HCT116 (cell line): Measurements from ENCODE around the gene CRADD. TPM values are rescaled to one million over a fixed set of nuclear protein-coding genes. Genes with fewer than 3 reads are reported as not detected.

ENCODE experiments used
- ATAC-seq: fragments of 200-7000 bp; cut with Tn5 transposase; 2 replicates; pipeline ENCODE4 v1.9.1; 2020; ENCODE audit warnings: mild to moderate bottlenecking, moderate library complexity
- BruUV-seq: library from RNA; stranded (reverse); fragments of 400-500 nt; replicated peaks from 2 replicates; lab custom pipeline; 2021; lab: Mats Ljungman, UMichigan
- CTCF ChIA-PET: fragments of 300-600 bp; sonication (Branson Sonifier 250); formaldehyde crosslinking; loops from one replicate; lab custom pipeline; 2021; ENCODE audit warnings: antibody characterized with exemption; lab: Charles Lee
- POLR2A ChIA-PET: fragments of 300-600, 350-600 bp; sonication (Branson Sonifier 250); formaldehyde crosslinking; loops from one replicate; lab custom pipeline; 2021; ENCODE audit warnings: antibody characterized with exemption; lab: Charles Lee
- RAD21 ChIA-PET, 2 experiments: fragments of 300-600 bp; sonication (Branson Sonifier 250); formaldehyde crosslinking; loops; one replicate each; lab custom pipeline; 2023; ENCODE audit warnings: low total read pairs in 2 of 2; ENCODE audit not compliant: uncharacterized antibody in 2 of 2, unreplicated experiment in 2 of 2, low non-redundant PET in 1 of 2; lab: Charles Lee
- DNase-seq: peaks from one replicate; pipeline ENCODE4 v3.0.0-alpha.2; 2010; ENCODE audit warnings: low read depth, low spot score
- H2AFZ ChIP-seq: fragments of 200-600 bp; shearing (Covaris generic), sonication (generic); 2 replicates; pipeline ENCODE4 v1.6.1; 2017; ENCODE audit warnings: low read depth, mixed run types, mixed read lengths, antibody characterized with exemption, low read length; ENCODE audit not compliant: poor library complexity, severe bottlenecking
- H3K27ac ChIP-seq: 2 replicates; pipeline ENCODE4 v1.5.1; 2012; ENCODE audit warnings: low read depth, low read length
- H3K27me3 ChIP-seq: fragments of 200-600 bp; sonication (generic); 2 replicates; pipeline ENCODE4 v1.6.1; 2016; ENCODE audit warnings: mixed run types, low read length, mixed read lengths; ENCODE audit not compliant: insufficient read depth
- H3K36me3 ChIP-seq, 2 experiments: fragments of 200-500 bp in 1 of 2; fragments of 200-600 bp in 1 of 2; sonication (Bioruptor generic) in 1 of 2; sonication (generic) in 1 of 2; 2 replicates each; pipeline versions ENCODE4 v1.5.1 to v1.6.1; 2014 to 2016; ENCODE audit warnings: low read length in 2 of 2, inconsistent platforms in 1 of 2, mixed read lengths in 1 of 2, mixed run types in 1 of 2; ENCODE audit not compliant: insufficient read depth in 2 of 2, control insufficient read depth in 1 of 2
- H3K4me1 ChIP-seq, 2 experiments: fragments of 200-600 bp in 1 of 2; sonication (generic) in 1 of 2; 2 replicates each; pipeline versions ENCODE4 v1.5.1 to v1.6.1; 2012 to 2017; ENCODE audit warnings: low read length in 2 of 2, inconsistent platforms in 1 of 2, mild to moderate bottlenecking in 1 of 2, mixed read lengths in 1 of 2, mixed run types in 1 of 2, moderate library complexity in 1 of 2; ENCODE audit not compliant: insufficient read depth in 2 of 2, control insufficient read depth in 1 of 2
- H3K4me2 ChIP-seq: fragments of 200-600 bp; sonication (generic); 2 replicates; pipeline ENCODE4 v1.6.1; 2017; ENCODE audit warnings: mixed run types, low read length, mixed read lengths
- H3K4me3 ChIP-seq, 2 experiments: fragments of 200-600 bp in 1 of 2; sonication (generic) in 1 of 2; replicated peaks in 1 of 2; 2 replicates each; pipeline ENCODE4 v1.5.1; 2011 to 2016; ENCODE audit warnings: low read length in 2 of 2, control low read depth in 1 of 2, low read depth in 1 of 2, mild to moderate bottlenecking in 1 of 2, mixed read lengths in 1 of 2, mixed run types in 1 of 2
- H3K79me2 ChIP-seq: fragments of 200-600 bp; sonication (generic); 2 replicates; pipeline ENCODE4 v1.6.1; 2017; ENCODE audit warnings: mild to moderate bottlenecking, mixed run types, low read length, moderate library complexity, mixed read lengths; ENCODE audit not compliant: insufficient read depth
- H3K9ac ChIP-seq: fragments of 200-600 bp; sonication (generic); 2 replicates; pipeline ENCODE4 v1.6.1; 2016; ENCODE audit warnings: low read length, mixed read lengths
- H3K9me2 ChIP-seq: fragments of 200-600 bp; sonication (generic), shearing (Covaris generic); 2 replicates; pipeline ENCODE4 v1.6.1; 2017; ENCODE audit warnings: mixed run types, mild to moderate bottlenecking, moderate library complexity; ENCODE audit not compliant: insufficient read depth
- H3K9me3 ChIP-seq, 2 experiments: fragments of 200-500 bp in 1 of 2; fragments of 200-600 bp in 1 of 2; sonication (Bioruptor generic) in 1 of 2; sonication (generic) in 1 of 2; 2 replicates each; pipeline ENCODE4 v1.6.1; 2014 to 2017; ENCODE audit warnings: low read length in 2 of 2, mixed read lengths in 2 of 2, inconsistent platforms in 1 of 2, low read depth in 1 of 2, mild to moderate bottlenecking in 1 of 2, mixed run types in 1 of 2, moderate library complexity in 1 of 2; ENCODE audit not compliant: control insufficient read depth in 1 of 2, insufficient read depth in 1 of 2
- H4K20me1 ChIP-seq: fragments of 200-600 bp; sonication (generic), shearing (Covaris generic); 2 replicates; pipeline ENCODE4 v1.6.1; 2017; ENCODE audit warnings: mixed run types, mild to moderate bottlenecking, moderate library complexity; ENCODE audit not compliant: insufficient read depth
- ATF3 ChIP-seq: IDR thresholded peaks from 2 replicates; pipeline ENCODE4 v1.6.1; 2012
- CEBPB ChIP-seq: IDR thresholded peaks from 2 replicates; pipeline ENCODE4 v1.6.1; 2012; ENCODE audit warnings: low read depth
- CTCF ChIP-seq, 3 experiments: fragments of 200-600 bp in 1 of 3; sonication (generic) in 1 of 3; IDR thresholded peaks in 2 of 3; conservative IDR thresholded peaks in 1 of 3; 2 replicates each; pipeline ENCODE4 v1.5.1; 2012 to 2017; ENCODE audit warnings: low read depth in 2 of 3, low read length in 2 of 3, antibody characterized with exemption in 1 of 3, borderline replicate concordance in 1 of 3, control low read depth in 1 of 3, mild to moderate bottlenecking in 1 of 3, mixed read lengths in 1 of 3, mixed run types in 1 of 3, moderate library complexity in 1 of 3; ENCODE audit not compliant: insufficient read depth in 1 of 3
- ELF1 ChIP-seq: IDR thresholded peaks from 2 replicates; pipeline ENCODE4 v1.6.1; 2012; ENCODE audit warnings: low read depth, borderline replicate concordance
- EZH2phosphoT487 ChIP-seq: fragments of 200-600 bp; IDR thresholded peaks from 2 replicates; pipeline ENCODE4 v1.6.1; 2018; ENCODE audit warnings: antibody characterized with exemption, borderline replicate concordance
- POLR2A ChIP-seq: IDR thresholded peaks from 2 replicates; pipeline ENCODE4 v1.7.0; 2011; ENCODE audit warnings: borderline replicate concordance; ENCODE audit not compliant: insufficient read depth, insufficient read length; ENCODE audit errors: extremely low read depth
- POLR2AphosphoS5 ChIP-seq: IDR thresholded peaks from 2 replicates; pipeline ENCODE4 v1.6.1; 2011; ENCODE audit warnings: mild to moderate bottlenecking, low read depth, low read length, moderate library complexity
- RAD21 ChIP-seq: IDR thresholded peaks from 2 replicates; pipeline ENCODE4 v1.6.1; 2012; ENCODE audit warnings: low read depth, mild to moderate bottlenecking
- REST ChIP-seq: IDR thresholded peaks from 2 replicates; pipeline ENCODE4 v1.6.1; 2012; ENCODE audit warnings: low read depth
- SP1 ChIP-seq: IDR thresholded peaks from 2 replicates; pipeline ENCODE4 v1.6.1; 2012; ENCODE audit warnings: low read depth
- SRF ChIP-seq: IDR thresholded peaks from 2 replicates; pipeline ENCODE4 v1.6.1; 2012; ENCODE audit warnings: low read depth
- TCF7L2 ChIP-seq: IDR thresholded peaks from 2 replicates; pipeline ENCODE4 v1.7.0; 2011; ENCODE audit warnings: borderline replicate concordance, inconsistent platforms; ENCODE audit not compliant: insufficient read depth, insufficient read length; ENCODE audit errors: extremely low read depth
- YY1 ChIP-seq: IDR thresholded peaks from 2 replicates; pipeline ENCODE4 v1.6.1; 2011; ENCODE audit warnings: low read length, low read depth, moderate library complexity, mild to moderate bottlenecking; ENCODE audit not compliant: insufficient replicate concordance; ENCODE audit errors: extremely low read depth
- ZBTB33 ChIP-seq: IDR thresholded peaks from 2 replicates; pipeline ENCODE4 v1.6.1; 2011; ENCODE audit warnings: mild to moderate bottlenecking, low read length, moderate library complexity; ENCODE audit not compliant: insufficient replicate concordance; ENCODE audit errors: extremely low read depth
- ZFX ChIP-seq: fragments of 450-650 bp; IDR thresholded peaks from 2 replicates; pipeline ENCODE4 v1.6.1; 2017
- intact Hi-C: fragments of 100-400 bp; cut with micrococcal nuclease; formaldehyde crosslinking; loops from 2 replicates; pipeline ENCODE4 v1.10.0; 2022
- total RNA-seq: library from RNA; stranded (reverse); gene quantifications from one replicate; pipeline ENCODE4 v1.2.1, GENCODE V29; 2021; ENCODE audit not compliant: unreplicated experiment

Gene CRADD
- total RNA-seq, 1 experiment from 2014 or later = 12.2 TPM

- TF ChIP-seq SP1 (no peak), TCF7L2 (no peak), EZH2phosphoT487 (no peak), REST (no peak), ELF1 (no peak), YY1 (no peak), CTCF (IDR thresholded peaks at IDR 0.05 in 2 of 3, conservative IDR thresholded peaks at IDR 0.05 in 1 of 3; ENCODE audit: borderline replicate concordance in 1 of 3, insufficient read depth in 1 of 3, low read depth in 2 of 3, low read length in 2 of 3) (no peak), ATF3 (no peak), ZBTB33 (no peak), SRF (no peak), ZFX (no peak), RAD21 (no peak), POLR2A (no peak), POLR2AphosphoS5 (no peak), CEBPB (no peak)
- no peak overlapping the region for H3K27ac ChIP-seq
- RAD21 ChIA-PET = no interaction called here
- H4K20me1 ChIP-seq = no peaks in the 10 kb centered on the region
- H3K9me3 ChIP-seq = no peaks in the 10 kb centered on the region
- no peaks in the 10 kb centered on the region for H3K4me1 ChIP-seq
- DNase-seq (no peak), ATAC-seq (no peak)
- H3K27me3 ChIP-seq = no peaks in the 10 kb centered on the region
- no peaks in the 10 kb centered on the region for H3K36me3 ChIP-seq
- H3K4me3 ChIP-seq = no peak overlapping the region
- no peak overlapping the region for H2AFZ ChIP-seq
- CTCF ChIA-PET = no interaction called here
- H3K9ac ChIP-seq = no peak overlapping the region
- H3K79me2 ChIP-seq = no peaks in the 10 kb centered on the region
- no peak overlapping the region for H3K4me2 ChIP-seq
- intact Hi-C loops = no loop called here
- no TSS peak for BruUV-seq
- POLR2A ChIA-PET = no interaction called here
- H3K9me2 ChIP-seq = no peaks in the 10 kb centered on the region
Measured at GRCh38 chr12:93851257-93851671, 174.1 kb downstream of the CRADD start.
